CD4-positive, alpha-beta memory T cell (primary cell): ENCODE results near the gene MIEF1. TPM values are rescaled to one million over a fixed set of nuclear protein-coding genes. Genes with fewer than 3 reads are reported as not detected.

Source experiments
- CTCF ChIA-PET: fragments of 350-600 bp; sonication (Branson Sonifier 250); formaldehyde crosslinking; loops from one replicate; lab custom pipeline; 2021; ENCODE audit warnings: inconsistent platforms; ENCODE audit not compliant: partially characterized antibody; lab: Charles Lee
- POLR2A ChIA-PET: fragments of 350-600 bp; sonication (Branson Sonifier 250); formaldehyde crosslinking; loops from one replicate; lab custom pipeline; 2021; ENCODE audit not compliant: partially characterized antibody; lab: Charles Lee
- DNase-seq, 5 donors: peaks; one replicate each; pipeline versions ENCODE4 v3.0.0 to v3.0.0-alpha.2; 2020 to 2022; ENCODE audit warnings: mixed read lengths in 1 of 5
- H3K27ac ChIP-seq: one replicate; pipeline ENCODE4 v1.7.0; 2013; ENCODE audit warnings: low read depth, low read length
- H3K27me3 ChIP-seq: 2 replicates; pipeline ENCODE4 v1.7.0; 2013; ENCODE audit warnings: mild to moderate bottlenecking, low read length, moderate library complexity; ENCODE audit not compliant: insufficient read depth
- H3K36me3 ChIP-seq: 2 replicates; pipeline ENCODE4 v1.7.0; 2013; ENCODE audit warnings: mild to moderate bottlenecking, low read length, moderate library complexity; ENCODE audit not compliant: insufficient read depth
- H3K4me1 ChIP-seq: 2 replicates; pipeline ENCODE4 v1.7.0; 2013; ENCODE audit warnings: mild to moderate bottlenecking, low read length, moderate library complexity; ENCODE audit not compliant: insufficient read depth
- H3K4me3 ChIP-seq, 2 donors: one replicate each; pipeline ENCODE4 v1.7.0; 2013; ENCODE audit warnings: low read length in 2 of 2, mild to moderate bottlenecking in 1 of 2
- H3K9me3 ChIP-seq, 2 donors: one replicate each; pipeline ENCODE4 v1.7.0; 2013; ENCODE audit warnings: low read length in 2 of 2, control low read depth in 1 of 2; ENCODE audit not compliant: control insufficient read depth in 1 of 2
- H3K27ac Mint-ChIP-seq, 7 donors: one replicate each; pipeline ENCODE4 v1.8.0; 2020 to 2021; ENCODE audit warnings: mixed read lengths in 7 of 7, mild to moderate bottlenecking in 6 of 7, inconsistent platforms in 3 of 7, moderate library complexity in 3 of 7
- H3K27me3 Mint-ChIP-seq, 2 donors: one replicate each; pipeline ENCODE4 v1.8.0; 2020 to 2021; ENCODE audit warnings: mixed read lengths in 2 of 2
- H3K36me3 Mint-ChIP-seq, 2 donors: one replicate each; pipeline ENCODE4 v1.8.0; 2020 to 2021; ENCODE audit warnings: mixed read lengths in 2 of 2, inconsistent platforms in 1 of 2, mild to moderate bottlenecking in 1 of 2
- H3K4me1 Mint-ChIP-seq, 4 donors: one replicate each; pipeline ENCODE4 v1.8.0; 2020 to 2021; ENCODE audit warnings: mixed read lengths in 4 of 4, mild to moderate bottlenecking in 1 of 4
- H3K4me3 Mint-ChIP-seq, 8 donors: one replicate each; pipeline ENCODE4 v1.8.0; 2020 to 2021; ENCODE audit warnings: mixed read lengths in 8 of 8, mild to moderate bottlenecking in 7 of 8, moderate library complexity in 6 of 8, inconsistent platforms in 3 of 8
- H3K9me3 Mint-ChIP-seq, 8 donors: one replicate each; pipeline ENCODE4 v1.8.0; 2020 to 2021; ENCODE audit warnings: mixed read lengths in 8 of 8, mild to moderate bottlenecking in 5 of 8, inconsistent platforms in 3 of 8, moderate library complexity in 1 of 8
- intact Hi-C: fragments of 100-400 bp; cut with micrococcal nuclease; formaldehyde crosslinking; loops from one replicate; pipeline ENCODE4 v1.15.1; 2023
- polyA plus RNA-seq, 2 donors: library from polyadenylated mRNA; unstranded; fragments of 300-500 nt; fragmentation: Illumina TruSeq; gene quantifications; one replicate each; pipeline ENCODE4 v1.2.3, GENCODE V29; 2021
- total RNA-seq, 2 experiments: library from RNA; stranded (reverse); gene quantifications; one replicate each; pipeline ENCODE4 v1.2.3, GENCODE V29; 2021

MIEF1 gene
- total and polyA plus RNA-seq, 4 experiments from 2014 or later: 15.4 to 44.3 (median 34.0) TPM

GRCh38 chr22:39482768-39483167 is 19.3 kb upstream of the MIEF1 start:
- H3K4me1 Mint-ChIP-seq: no peaks in the 10 kb centered on the region
- H3K27me3 ChIP-seq: no peaks in the 10 kb centered on the region
- no peak for DNase-seq
- no peak overlapping the region for H3K4me3 Mint-ChIP-seq
- no peaks in the 10 kb centered on the region for H3K36me3 Mint-ChIP-seq
- H3K4me3 ChIP-seq: no peak overlapping the region
- ChIA-PET CTCF (interaction anchor here (2.1 kb wide), 1 partner anchor 14 kb away, joined by 7 read pairs; no protein-coding TSS in a partner anchor), POLR2A (interaction anchor here (1.6 kb wide), 1 partner anchor 46 kb away, joined by 4 read pairs; no protein-coding TSS in a partner anchor)
- H3K4me1 ChIP-seq: no peaks in the 10 kb centered on the region
- no peaks in the 10 kb centered on the region for H3K9me3 ChIP-seq
- no peak overlapping the region for H3K27ac ChIP-seq
- H3K9me3 Mint-ChIP-seq: no peaks in the 10 kb centered on the region
- peaks cover 0 to 1% of the 10 kb centered on the region in 2 donors for H3K27me3 Mint-ChIP-seq
- H3K36me3 ChIP-seq: no peaks in the 10 kb centered on the region
- peak overlapping the region in 1 of 7 donors; percentile 52 for H3K27ac Mint-ChIP-seq
- intact Hi-C loops: no loop called here

GRCh38 chr22:39486951-39487825 is 14.9 kb upstream of the MIEF1 start:
- intact Hi-C loops: no loop called here
- H3K9me3 Mint-ChIP-seq: no peaks in the 10 kb centered on the region
- no peak overlapping the region for H3K4me3 Mint-ChIP-seq
- H3K27me3 Mint-ChIP-seq: no peaks in the 10 kb centered on the region
- H3K36me3 Mint-ChIP-seq: no peaks in the 10 kb centered on the region
- H3K9me3 ChIP-seq: no peaks in the 10 kb centered on the region
- H3K4me1 ChIP-seq: peaks cover 6% of the 10 kb centered on the region
- H3K27ac ChIP-seq: no peak overlapping the region
- no peak overlapping the region for H3K27ac Mint-ChIP-seq
- peaks cover 3 to 8% (median 6%) of the 10 kb centered on the region in 4 donors for H3K4me1 Mint-ChIP-seq
- no peaks in the 10 kb centered on the region for H3K36me3 ChIP-seq
- CTCF ChIA-PET: interaction anchor here (0.9 to 1.6 kb wide), 2 partner anchors 9 to 42 kb away, joined by 4 to 5 read pairs; no protein-coding TSS in a partner anchor
- DNase-seq: no peak
- H3K27me3 ChIP-seq: no peaks in the 10 kb centered on the region
- no peak overlapping the region for H3K4me3 ChIP-seq
- POLR2A ChIA-PET: interaction anchor here (0.7 kb wide), 1 partner anchor 45 kb away, joined by 3 read pairs; the partner anchor contains the start of gene RPS19BP1

GRCh38 chr22:39487826-39488520 is 14.1 kb upstream of the MIEF1 start:
- Mint-ChIP-seq H3K27me3 (no peaks in the 10 kb centered on the region), H3K27ac (peak overlapping the region in 1 of 7 donors; percentile 80), H3K9me3 (no peaks in the 10 kb centered on the region), H3K36me3 (no peaks in the 10 kb centered on the region), H3K4me3 (no peak overlapping the region), H3K4me1 (peaks cover 3 to 8% (median 6%) of the 10 kb centered on the region in 4 donors)
- Histone ChIP-seq H3K9me3 (no peaks in the 10 kb centered on the region), H3K4me1 (peaks cover 6% of the 10 kb centered on the region), H3K36me3 (no peaks in the 10 kb centered on the region), H3K27ac (no peak overlapping the region), H3K4me3 (no peak overlapping the region), H3K27me3 (no peaks in the 10 kb centered on the region)
- no peak for DNase-seq
- ChIA-PET CTCF (interaction anchor here (1.6 to 11.6 kb wide), 2 partner anchors 39 to 41 kb away, joined by 4 to 345 read pairs; partner anchors contain the start of gene RPS19BP1), POLR2A (no interaction called here)
- intact Hi-C loops: no loop called here

DNA sequence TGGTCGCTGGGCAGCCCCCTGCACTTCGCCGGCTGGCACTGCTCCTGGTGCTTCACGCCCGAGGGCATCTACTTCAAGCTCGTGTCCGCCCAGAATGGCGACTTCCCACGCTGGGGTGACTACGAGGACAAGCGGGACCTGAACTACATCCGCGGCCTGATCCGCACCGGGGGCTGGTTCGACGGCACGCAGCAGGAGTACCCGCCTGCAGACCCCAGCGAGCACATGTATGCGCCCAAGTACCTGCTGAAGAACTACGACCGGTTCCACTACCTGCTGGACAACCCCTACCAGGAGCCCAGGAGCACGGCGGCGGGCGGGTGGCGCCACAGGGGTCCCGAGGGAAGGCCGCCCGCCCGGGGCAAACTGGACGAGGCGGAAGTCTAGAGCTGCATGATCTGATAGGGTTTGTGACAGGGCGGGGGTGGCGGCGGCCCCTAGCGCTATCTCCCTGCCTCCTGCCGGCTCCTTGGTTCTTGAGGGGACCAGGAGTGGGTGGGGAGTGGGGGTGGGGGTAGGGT is 13.5 kb upstream of the MIEF1 start:
- Histone ChIP-seq H3K27me3 (no peaks in the 10 kb centered on the region), H3K27ac (no peak overlapping the region), H3K4me1 (peaks cover 6% of the 10 kb centered on the region), H3K9me3 (no peaks in the 10 kb centered on the region), H3K36me3 (no peaks in the 10 kb centered on the region), H3K4me3 (no peak overlapping the region)
- CTCF ChIA-PET: interaction anchor here (11.6 kb wide), 1 partner anchor 38 kb away, joined by 345 read pairs; the partner anchor contains the start of gene RPS19BP1
- POLR2A ChIA-PET: no interaction called here
- Mint-ChIP-seq H3K4me1 (peaks cover 5 to 13% (median 8%) of the 10 kb centered on the region in 4 donors), H3K27me3 (no peaks in the 10 kb centered on the region), H3K36me3 (no peaks in the 10 kb centered on the region), H3K4me3 (no peak overlapping the region), H3K9me3 (no peaks in the 10 kb centered on the region), H3K27ac (no peak overlapping the region)
- intact Hi-C loops: no loop called here
- no peak for DNase-seq

- ChIA-PET POLR2A (interaction anchor here (0.6 to 6.5 kb wide), 9 partner anchors 13 to 555 kb away, joined by 3 to 83 read pairs (median 10); partner anchors contain the start of genes ATF4, MIEF1, RPL3 and RPS19BP1), CTCF (interaction anchor here (0.9 to 11.6 kb wide), 10 partner anchors 8 to 535 kb away, joined by 3 to 345 read pairs (median 6); partner anchors contain the start of genes ATF4, MIEF1, RPS19BP1 and TAB1)
- no peaks in the 10 kb centered on the region for H3K9me3 Mint-ChIP-seq
- Histone ChIP-seq H3K27ac (no peak overlapping the region), H3K27me3 (no peaks in the 10 kb centered on the region), H3K4me3 (no peak overlapping the region), H3K9me3 (no peaks in the 10 kb centered on the region), H3K4me1 (peaks cover 6% of the 10 kb centered on the region), H3K36me3 (no peaks in the 10 kb centered on the region)
- H3K27me3 Mint-ChIP-seq: no peaks in the 10 kb centered on the region
- DNase-seq: no peak
- H3K27ac Mint-ChIP-seq: no peak overlapping the region
- peaks cover 5 to 13% (median 9%) of the 10 kb centered on the region in 4 donors for H3K4me1 Mint-ChIP-seq
- H3K36me3 Mint-ChIP-seq: no peaks in the 10 kb centered on the region
- intact Hi-C loops: loop anchor here (1.0 kb wide), 1 partner anchor 43 kb away; the partner anchor contains the start of gene RPS19BP1
- peak overlapping the region in 1 of 8 donors; percentile 17 for H3K4me3 Mint-ChIP-seq
Observed at GRCh38 chr22:39489094-39490068, 12.7 kb upstream of the MIEF1 start.
